ENCODE results near the gene ZNF778. TPM values are rescaled to one million over a fixed set of nuclear protein-coding genes. Genes with fewer than 3 reads are reported as not detected.
A peak's percentile ranks its signal among the peaks of the same experiment; 100 is the strongest.

Gene ZNF778
- total and polyA plus RNA-seq, 2 of the 13 experiments (the other 11 are each of a cell fraction or from before 2014, with no cell fraction given): 3.8 to 7.2 TPM

- no peak; the same call in 1 of the 2 replicates for TF ChIP-seq TCF7L2 (IDR thresholded peaks at IDR 0.05; ENCODE audit: low read depth, low read length)
- 0 out of 2 replicates have a peak, but pooled peaks have one; percentile 12 for TF ChIP-seq GATA4 (IDR thresholded peaks at IDR 0.05; ENCODE audit: borderline replicate concordance, low read depth)
- TF ChIP-seq ZNF788 (CRISPR knock-in tag; IDR thresholded peaks at IDR 0.05; ENCODE audit: borderline replicate concordance): peak; percentile 87; the same call in 1 of the 2 replicates
- TF ChIP-seq ZNF691 (CRISPR knock-in tag; IDR thresholded peaks at IDR 0.05; ENCODE audit: borderline replicate concordance, low read depth): no peak; the same call in 1 of the 2 replicates
- TF ChIP-seq NFIB (CRISPR knock-in tag; IDR thresholded peaks at IDR 0.05; ENCODE audit: borderline replicate concordance): no peak; the same call in 1 of the 2 replicates
- TF ChIP-seq KLF16 (CRISPR knock-in tag; IDR thresholded peaks at IDR 0.05): peak; percentile 80 to 93; a peak in 3 of 4 replicates
- peak; percentile 70; the same call in 1 of the 2 replicates for TF ChIP-seq THAP11 (CRISPR knock-in tag; IDR thresholded peaks at IDR 0.05)
- TF ChIP-seq, protein P1, sequence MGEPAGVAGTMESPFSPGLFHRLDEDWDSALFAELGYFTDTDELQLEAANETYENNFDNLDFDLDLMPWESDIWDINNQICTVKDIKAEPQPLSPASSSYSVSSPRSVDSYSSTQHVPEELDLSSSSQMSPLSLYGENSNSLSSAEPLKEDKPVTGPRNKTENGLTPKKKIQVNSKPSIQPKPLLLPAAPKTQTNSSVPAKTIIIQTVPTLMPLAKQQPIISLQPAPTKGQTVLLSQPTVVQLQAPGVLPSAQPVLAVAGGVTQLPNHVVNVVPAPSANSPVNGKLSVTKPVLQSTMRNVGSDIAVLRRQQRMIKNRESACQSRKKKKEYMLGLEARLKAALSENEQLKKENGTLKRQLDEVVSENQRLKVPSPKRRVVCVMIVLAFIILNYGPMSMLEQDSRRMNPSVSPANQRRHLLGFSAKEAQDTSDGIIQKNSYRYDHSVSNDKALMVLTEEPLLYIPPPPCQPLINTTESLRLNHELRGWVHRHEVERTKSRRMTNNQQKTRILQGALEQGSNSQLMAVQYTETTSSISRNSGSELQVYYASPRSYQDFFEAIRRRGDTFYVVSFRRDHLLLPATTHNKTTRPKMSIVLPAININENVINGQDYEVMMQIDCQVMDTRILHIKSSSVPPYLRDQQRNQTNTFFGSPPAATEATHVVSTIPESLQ (CRISPR knock-in tag; conservative IDR thresholded peaks at IDR 0.05): no peak
- no peak for TF ChIP-seq ZNF777 (CRISPR knock-in tag; IDR thresholded peaks at IDR 0.05)
- TF ChIP-seq NBN (conservative IDR thresholded peaks at IDR 0.05): no peak
- TF ChIP-seq ZSCAN29 (CRISPR knock-in tag; conservative IDR thresholded peaks at IDR 0.05): peak; percentile 71; the same call in 1 of the 2 replicates
- no peak for TF ChIP-seq WIZ (CRISPR knock-in tag; IDR thresholded peaks at IDR 0.05)
- peak; percentile 93 for TF ChIP-seq GATAD2A (CRISPR knock-in tag; IDR thresholded peaks at IDR 0.05)
- TF ChIP-seq ZNF83 (CRISPR knock-in tag; IDR thresholded peaks at IDR 0.05; ENCODE audit: borderline replicate concordance): no peak
- TF ChIP-seq SP4 (CRISPR knock-in tag; IDR thresholded peaks at IDR 0.05): peak; percentile 72
- peak; percentile 85 for TF ChIP-seq SALL1 (CRISPR knock-in tag; IDR thresholded peaks at IDR 0.05)
- peak; percentile 82 for TF ChIP-seq RXRB (CRISPR knock-in tag; IDR thresholded peaks at IDR 0.05; ENCODE audit: borderline replicate concordance)
- no peak for TF ChIP-seq CEBPB (IDR thresholded peaks at IDR 0.05; ENCODE audit: borderline replicate concordance, low read depth, low read length)
- TF ChIP-seq ISL2 (CRISPR knock-in tag; IDR thresholded peaks at IDR 0.05): peak; percentile 90
- peak; percentile 86 for TF ChIP-seq NR2C2 (CRISPR knock-in tag; IDR thresholded peaks at IDR 0.05; ENCODE audit: borderline replicate concordance)
- TF ChIP-seq ZNF383 (CRISPR knock-in tag; IDR thresholded peaks at IDR 0.05; ENCODE audit: borderline replicate concordance): peak; percentile 88; the same call in 1 of the 2 replicates
- no peak for TF ChIP-seq FIP1L1 (IDR thresholded peaks at IDR 0.05; ENCODE audit: borderline replicate concordance, insufficient read depth, low read depth, low read length)
- no peak for TF ChIP-seq HNRNPUL1 (IDR thresholded peaks at IDR 0.05; ENCODE audit: low read depth, low read length)
- TF ChIP-seq ZNF12 (CRISPR knock-in tag; IDR thresholded peaks at IDR 0.05): peak; percentile 66; the same call in 1 of the 2 replicates
- TF ChIP-seq GTF3A (CRISPR knock-in tag; conservative IDR thresholded peaks at IDR 0.05): peak; percentile 31; the same call in 1 of the 2 replicates
- TF ChIP-seq ZNF124 (CRISPR knock-in tag; IDR thresholded peaks at IDR 0.05): no peak
- TF ChIP-seq AGO2 (optimal IDR thresholded peaks at IDR 0.05; ENCODE audit: low read depth, low read length): peak; percentile 68
- TF ChIP-seq ZNF773 (CRISPR knock-in tag; IDR thresholded peaks at IDR 0.05; ENCODE audit: borderline replicate concordance): no peak; the same call in 1 of the 2 replicates
- TF ChIP-seq MED1 (CRISPR knock-in tag; IDR thresholded peaks at IDR 0.05): peak; percentile 73
Observed at GRCh38 chr16:89197633-89198416, 19.7 kb upstream of the ZNF778 start (continued).

Data from HepG2 (cell line).